ENCODE results near the gene SDCCAG8. TPM values are rescaled to one million over a fixed set of nuclear protein-coding genes. Genes with fewer than 3 reads are reported as not detected.

The SDCCAG8 gene
- total and polyA plus RNA-seq, 2 of the 8 experiments (the other 6 are each of a cell fraction or from before 2014, with no cell fraction given): 15.6 to 21.0 TPM

GRCh38 chr1:243253211-243253925 lies 2.5 kb upstream of the SDCCAG8 start:
- Histone ChIP-seq H2BK20ac (ENCODE audit: low read length) (no peak overlapping the region), H4K20me1 (replicated peaks in 1 of 2; ENCODE audit: control insufficient read depth in 1 of 2, insufficient read depth in 2 of 2, low read length in 2 of 2) (peaks cover 3 to 5% of the 10 kb centered on the region in 2 experiments), H2AFZ (ENCODE audit: low read length) (no peak overlapping the region), H3K56ac (replicated peaks; ENCODE audit: insufficient read length, low read depth, low read length) (no peak overlapping the region), H3K4ac (replicated peaks; ENCODE audit: insufficient read length, low read depth, low read length) (no peak overlapping the region), H3K36me3 (ENCODE audit: control insufficient read depth in 2 of 4, insufficient read depth in 4 of 4, low read length in 3 of 4) (no peaks in the 10 kb centered on the region), H2BK5ac (ENCODE audit: low read depth, low read length) (no peak overlapping the region), H3K18ac (ENCODE audit: extremely low read depth, low read length) (no peak overlapping the region), H4K91ac (replicated peaks; ENCODE audit: insufficient read length, low read length) (no peak overlapping the region), H3K27me3 (replicated peaks in 1 of 4; ENCODE audit: control insufficient read depth in 3 of 4, extremely low read depth in 1 of 4, insufficient read depth in 3 of 4, low read length in 3 of 4) (no peaks in the 10 kb centered on the region), H3K4me3 (ENCODE audit: extremely low read depth in 1 of 4, insufficient read depth in 2 of 4, low read depth in 3 of 4, low read length in 4 of 4) (peak overlapping the region; percentile 76 to 97 (median 93)), H2BK12ac (ENCODE audit: low read depth, low read length) (no peak overlapping the region), H3K4me2 (ENCODE audit: insufficient read depth in 1 of 2, low read depth in 2 of 2, low read length in 2 of 2) (peak overlapping the region; percentile 90 to 93), H3K9me3 (ENCODE audit: insufficient read depth in 2 of 2, low read depth in 1 of 2, low read length in 1 of 2) (no peaks in the 10 kb centered on the region), H4K8ac (ENCODE audit: extremely low read depth, insufficient read depth, low read length) (no peak overlapping the region), H2BK15ac (ENCODE audit: low read length) (no peak overlapping the region), H3K79me1 (ENCODE audit: low read depth, low read length) (no peaks in the 10 kb centered on the region), H3K27ac (ENCODE audit: low read depth, low read length) (no peak overlapping the region), H4K5ac (ENCODE audit: insufficient read length, low read depth, low read length) (no peak overlapping the region), H3K23ac (ENCODE audit: insufficient read length) (no peak overlapping the region), H2BK120ac (replicated peaks; ENCODE audit: low read depth, low read length) (no peak overlapping the region), H3K14ac (ENCODE audit: insufficient read length) (no peak overlapping the region), H3K9ac (replicated peaks in 1 of 4; ENCODE audit: extremely low read depth in 1 of 4, low read depth in 3 of 4, low read length in 3 of 4) (peak overlapping the region in 2 of 4 experiments; percentile 79 to 87; a peak in 4 of 7 replicates), H3K4me1 (replicated peaks in 1 of 4; ENCODE audit: control insufficient read depth in 3 of 4, insufficient read depth in 4 of 4, low read length in 3 of 4) (peaks cover 0 to 6% (median 2%) of the 10 kb centered on the region in 4 experiments; a peak in 1 of 7 replicates), H3K79me2 (ENCODE audit: control insufficient read depth in 1 of 2, insufficient read depth in 2 of 2, low read length in 2 of 2) (peaks cover 15 to 63% of the 10 kb centered on the region in 2 experiments), H3K23me2 (ENCODE audit: low read depth, low read length) (peaks cover 16% of the 10 kb centered on the region), H2AK5ac (ENCODE audit: low read depth, low read length) (no peak overlapping the region)
- TF ChIP-seq CTCF (IDR thresholded peaks at IDR 0.05; ENCODE audit: control extremely low read depth in 1 of 3, insufficient read depth in 1 of 3, low read depth in 1 of 3, low read length in 3 of 3) (no peak), POLR2A (IDR thresholded peaks at IDR 0.05; ENCODE audit: control extremely low read depth in 1 of 2, low read depth in 2 of 2, low read length in 2 of 2) (peak in 1 of 2 experiments; percentile 42; a peak in 1 of 3 replicates)
- FAIRE-seq (no peak), DNase-seq (ENCODE audit: low read depth in 1 of 2, low spot score in 2 of 2) (no peak)
- ChIA-PET POLR2A (ENCODE audit: partially characterized antibody) (interaction anchor here (1.1 to 3.7 kb wide), 2 partner anchors 11 to 19 kb away, joined by 3 to 15 read pairs; no protein-coding TSS in a partner anchor), CTCF (ENCODE audit: partially characterized antibody) (interaction anchor here (0.6 kb wide), 1 partner anchor 31 kb away, joined by 3 read pairs; no protein-coding TSS in a partner anchor)
- WGBS, 2 experiments (ENCODE audit: extremely low coverage in 1 of 2, insufficient coverage in 1 of 2, insufficient read length in 1 of 2, insufficient replicate concordance in 2 of 2, low coverage in 1 of 2, low lambda C conversion rate in 2 of 2, missing lambda C conversion rate in 1 of 2): 13% methylated on average over 8 of the region's 8 CpGs; no CpG with 5 or more reads in 1 of the 2 experiments

Measured in H1 (cell line).